HCT116 (cell line): ENCODE results near the gene METRN. TPM values are rescaled to one million over a fixed set of nuclear protein-coding genes. Genes with fewer than 3 reads are reported as not detected.
A peak's percentile ranks its signal among the peaks of the same experiment; 100 is the strongest.

Experiments
- ATAC-seq: fragments of 200-7000 bp; cut with Tn5 transposase; 2 replicates; pipeline ENCODE4 v1.9.1; 2020; ENCODE audit warnings: mild to moderate bottlenecking, moderate library complexity
- BruUV-seq: library from RNA; stranded (reverse); fragments of 400-500 nt; replicated peaks from 2 replicates; lab custom pipeline; 2021; lab: Mats Ljungman, UMichigan
- CTCF ChIA-PET: fragments of 300-600 bp; sonication (Branson Sonifier 250); formaldehyde crosslinking; loops from one replicate; lab custom pipeline; 2021; ENCODE audit warnings: antibody characterized with exemption; lab: Charles Lee
- POLR2A ChIA-PET: fragments of 300-600, 350-600 bp; sonication (Branson Sonifier 250); formaldehyde crosslinking; loops from one replicate; lab custom pipeline; 2021; ENCODE audit warnings: antibody characterized with exemption; lab: Charles Lee
- RAD21 ChIA-PET, 2 experiments: fragments of 300-600 bp; sonication (Branson Sonifier 250); formaldehyde crosslinking; loops; one replicate each; lab custom pipeline; 2023; ENCODE audit warnings: low total read pairs in 2 of 2; ENCODE audit not compliant: uncharacterized antibody in 2 of 2, unreplicated experiment in 2 of 2, low non-redundant PET in 1 of 2; lab: Charles Lee
- DNase-seq: peaks from one replicate; pipeline ENCODE4 v3.0.0-alpha.2; 2010; ENCODE audit warnings: low read depth, low spot score
- H2AFZ ChIP-seq: fragments of 200-600 bp; shearing (Covaris generic), sonication (generic); 2 replicates; pipeline ENCODE4 v1.6.1; 2017; ENCODE audit warnings: low read depth, mixed run types, mixed read lengths, antibody characterized with exemption, low read length; ENCODE audit not compliant: poor library complexity, severe bottlenecking
- H3K27ac ChIP-seq: 2 replicates; pipeline ENCODE4 v1.5.1; 2012; ENCODE audit warnings: low read depth, low read length
- H3K27me3 ChIP-seq: fragments of 200-600 bp; sonication (generic); 2 replicates; pipeline ENCODE4 v1.6.1; 2016; ENCODE audit warnings: mixed run types, low read length, mixed read lengths; ENCODE audit not compliant: insufficient read depth
- H3K36me3 ChIP-seq, 2 experiments: fragments of 200-500 bp in 1 of 2; fragments of 200-600 bp in 1 of 2; sonication (Bioruptor generic) in 1 of 2; sonication (generic) in 1 of 2; 2 replicates each; pipeline versions ENCODE4 v1.5.1 to v1.6.1; 2014 to 2016; ENCODE audit warnings: low read length in 2 of 2, inconsistent platforms in 1 of 2, mixed read lengths in 1 of 2, mixed run types in 1 of 2; ENCODE audit not compliant: insufficient read depth in 2 of 2, control insufficient read depth in 1 of 2
- H3K4me1 ChIP-seq, 2 experiments: fragments of 200-600 bp in 1 of 2; sonication (generic) in 1 of 2; 2 replicates each; pipeline versions ENCODE4 v1.5.1 to v1.6.1; 2012 to 2017; ENCODE audit warnings: low read length in 2 of 2, inconsistent platforms in 1 of 2, mild to moderate bottlenecking in 1 of 2, mixed read lengths in 1 of 2, mixed run types in 1 of 2, moderate library complexity in 1 of 2; ENCODE audit not compliant: insufficient read depth in 2 of 2, control insufficient read depth in 1 of 2
- H3K4me2 ChIP-seq: fragments of 200-600 bp; sonication (generic); 2 replicates; pipeline ENCODE4 v1.6.1; 2017; ENCODE audit warnings: mixed run types, low read length, mixed read lengths
- H3K4me3 ChIP-seq, 2 experiments: fragments of 200-600 bp in 1 of 2; sonication (generic) in 1 of 2; replicated peaks in 1 of 2; 2 replicates each; pipeline ENCODE4 v1.5.1; 2011 to 2016; ENCODE audit warnings: low read length in 2 of 2, control low read depth in 1 of 2, low read depth in 1 of 2, mild to moderate bottlenecking in 1 of 2, mixed read lengths in 1 of 2, mixed run types in 1 of 2
- H3K79me2 ChIP-seq: fragments of 200-600 bp; sonication (generic); 2 replicates; pipeline ENCODE4 v1.6.1; 2017; ENCODE audit warnings: mild to moderate bottlenecking, mixed run types, low read length, moderate library complexity, mixed read lengths; ENCODE audit not compliant: insufficient read depth
- H3K9ac ChIP-seq: fragments of 200-600 bp; sonication (generic); 2 replicates; pipeline ENCODE4 v1.6.1; 2016; ENCODE audit warnings: low read length, mixed read lengths
- H3K9me2 ChIP-seq: fragments of 200-600 bp; sonication (generic), shearing (Covaris generic); 2 replicates; pipeline ENCODE4 v1.6.1; 2017; ENCODE audit warnings: mixed run types, mild to moderate bottlenecking, moderate library complexity; ENCODE audit not compliant: insufficient read depth
- H3K9me3 ChIP-seq, 2 experiments: fragments of 200-500 bp in 1 of 2; fragments of 200-600 bp in 1 of 2; sonication (Bioruptor generic) in 1 of 2; sonication (generic) in 1 of 2; 2 replicates each; pipeline ENCODE4 v1.6.1; 2014 to 2017; ENCODE audit warnings: low read length in 2 of 2, mixed read lengths in 2 of 2, inconsistent platforms in 1 of 2, low read depth in 1 of 2, mild to moderate bottlenecking in 1 of 2, mixed run types in 1 of 2, moderate library complexity in 1 of 2; ENCODE audit not compliant: control insufficient read depth in 1 of 2, insufficient read depth in 1 of 2
- H4K20me1 ChIP-seq: fragments of 200-600 bp; sonication (generic), shearing (Covaris generic); 2 replicates; pipeline ENCODE4 v1.6.1; 2017; ENCODE audit warnings: mixed run types, mild to moderate bottlenecking, moderate library complexity; ENCODE audit not compliant: insufficient read depth
- EZH2phosphoT487 ChIP-seq: fragments of 200-600 bp; IDR thresholded peaks from 2 replicates; pipeline ENCODE4 v1.6.1; 2018; ENCODE audit warnings: antibody characterized with exemption, borderline replicate concordance
- POLR2A ChIP-seq: IDR thresholded peaks from 2 replicates; pipeline ENCODE4 v1.7.0; 2011; ENCODE audit warnings: borderline replicate concordance; ENCODE audit not compliant: insufficient read depth, insufficient read length; ENCODE audit errors: extremely low read depth
- POLR2AphosphoS5 ChIP-seq: IDR thresholded peaks from 2 replicates; pipeline ENCODE4 v1.6.1; 2011; ENCODE audit warnings: mild to moderate bottlenecking, low read depth, low read length, moderate library complexity
- SIN3A ChIP-seq: IDR thresholded peaks from 2 replicates; pipeline ENCODE4 v1.6.1; 2012; ENCODE audit warnings: low read depth
- TCF7L2 ChIP-seq: IDR thresholded peaks from 2 replicates; pipeline ENCODE4 v1.7.0; 2011; ENCODE audit warnings: borderline replicate concordance, inconsistent platforms; ENCODE audit not compliant: insufficient read depth, insufficient read length; ENCODE audit errors: extremely low read depth
- ZNF274 ChIP-seq: fragments of 200-500 bp; sonication (Bioruptor generic); IDR thresholded peaks from 2 replicates; pipeline ENCODE4 v1.6.1; 2014; ENCODE audit warnings: mild to moderate bottlenecking, low read depth, low read length, inconsistent platforms
- intact Hi-C: fragments of 100-400 bp; cut with micrococcal nuclease; formaldehyde crosslinking; loops from 2 replicates; pipeline ENCODE4 v1.10.0; 2022
- total RNA-seq: library from RNA; stranded (reverse); gene quantifications from one replicate; pipeline ENCODE4 v1.2.1, GENCODE V29; 2021; ENCODE audit not compliant: unreplicated experiment

The METRN gene
- total RNA-seq, 1 experiment from 2014 or later = 193 TPM

DNA sequence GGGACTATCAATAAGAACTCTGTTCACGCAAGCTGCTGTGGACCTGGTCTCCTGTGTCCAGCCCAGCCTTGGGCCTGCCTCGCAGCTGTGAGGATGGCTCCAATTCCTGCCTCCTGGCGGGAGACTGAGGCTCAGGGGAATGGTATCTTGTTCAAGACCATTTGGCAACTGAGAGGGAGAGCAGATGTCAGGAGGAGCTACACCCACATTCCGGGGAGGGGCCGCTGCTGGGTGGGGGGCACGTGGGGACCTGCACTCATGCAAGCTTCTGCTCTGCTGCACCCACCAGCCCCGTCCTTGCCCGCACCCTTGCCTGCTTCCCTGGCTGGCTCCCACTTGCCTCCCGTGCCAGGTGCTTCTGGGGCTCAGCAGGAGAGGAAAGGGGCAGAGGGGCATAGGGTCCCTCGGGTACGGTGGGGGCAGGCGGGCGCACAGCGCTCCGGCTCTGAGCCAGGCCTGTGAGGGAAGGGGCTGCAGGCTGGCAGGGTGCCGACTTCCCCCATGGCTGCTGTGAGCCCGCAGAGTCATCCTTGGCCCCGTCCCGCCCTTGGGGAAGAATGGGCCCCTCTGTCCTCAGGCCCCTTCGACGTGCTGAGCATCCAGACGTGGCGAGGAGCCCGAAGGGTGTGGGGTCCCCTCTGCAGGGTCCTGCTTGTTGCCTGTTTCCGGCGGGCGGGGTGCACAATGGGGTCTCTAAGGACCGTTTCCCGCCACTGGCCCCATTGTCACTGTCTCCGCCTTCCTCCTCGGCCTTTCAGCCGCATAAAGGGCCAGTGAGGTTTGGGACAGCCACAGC is 2.7 kb downstream of the METRN start (continued):
- TF ChIP-seq POLR2AphosphoS5 (no peak), SIN3A (no peak), EZH2phosphoT487 (no peak)

- POLR2A ChIA-PET = no interaction called here
- H3K4me1 ChIP-seq = peaks cover 36 to 78% of the 10 kb centered on the region in 2 experiments
- no peak overlapping the region for H3K4me3 ChIP-seq
- no peak overlapping the region for H2AFZ ChIP-seq
- peak overlapping the region; percentile 100; the same call in 1 of the 2 replicates for H3K27ac ChIP-seq
- H3K9ac ChIP-seq = no peak overlapping the region
- H3K9me3 ChIP-seq = no peaks in the 10 kb centered on the region
- DNase-seq = no peak
- H3K9me2 ChIP-seq = no peaks in the 10 kb centered on the region
- no peaks in the 10 kb centered on the region for H3K27me3 ChIP-seq
- H4K20me1 ChIP-seq = peaks cover 3% of the 10 kb centered on the region; the same call in 1 of the 2 replicates
- peak overlapping the region; percentile 80 for H3K4me2 ChIP-seq
- peaks cover 25% of the 10 kb centered on the region for H3K79me2 ChIP-seq
- CTCF ChIA-PET = interaction anchor here (1.8 kb wide), 1 partner anchor 70 kb away, joined by 6 read pairs; the partner anchor contains the start of genes CHTF18 and RPUSD1
- H3K36me3 ChIP-seq = no peaks in the 10 kb centered on the region
- intact Hi-C loops = no loop called here
- no TSS peak for BruUV-seq
- ATAC-seq = no peak
- TF ChIP-seq ZNF274 (no peak), POLR2AphosphoS5 (peak; percentile 38; the same call in 1 of the 2 replicates)
- TF ChIP-seq, all 23 proteins: peak for 1
- RAD21 ChIA-PET = no interaction called here
Measured at GRCh38 chr16:718389-718788, 3.5 kb downstream of the METRN start.

GRCh38 chr16:718922-719321 is 4.0 kb downstream of the METRN start:
- ATAC-seq = no peak
- H4K20me1 ChIP-seq = peaks cover 3% of the 10 kb centered on the region; the same call in 1 of the 2 replicates
- peaks cover 36 to 73% of the 10 kb centered on the region in 2 experiments for H3K4me1 ChIP-seq
- H3K36me3 ChIP-seq = no peaks in the 10 kb centered on the region
- ChIA-PET RAD21 (no interaction called here), POLR2A (interaction anchor here (0.6 to 0.7 kb wide), 3 partner anchors 14 to 58 kb away, joined by 3 read pairs; no protein-coding TSS in a partner anchor), CTCF (interaction anchor here (1.4 to 1.8 kb wide), 3 partner anchors 9 to 70 kb away, joined by 4 to 9 read pairs (median 6); partner anchors contain the start of genes CHTF18 and RPUSD1)
- H3K4me2 ChIP-seq = peak overlapping the region; percentile 80
- 0 out of 4 replicates have a peak overlapping the region, but pooled peaks of 1 of the 2 experiments have one; percentile 87 for H3K4me3 ChIP-seq
- H3K79me2 ChIP-seq = peaks cover 25% of the 10 kb centered on the region
- intact Hi-C loops = no loop called here
- H2AFZ ChIP-seq = no peak overlapping the region
- H3K9me3 ChIP-seq = no peaks in the 10 kb centered on the region
- peak overlapping the region; percentile 100 for H3K27ac ChIP-seq
- BruUV-seq = no TSS peak
- DNase-seq = no peak
- no peaks in the 10 kb centered on the region for H3K9me2 ChIP-seq
- no peak for TF ChIP-seq TCF7L2
- peak; percentile 10 for TF ChIP-seq POLR2A
- H3K27me3 ChIP-seq = no peaks in the 10 kb centered on the region
- peak overlapping the region; percentile 98 for H3K9ac ChIP-seq
